Lung (tissue), 12 donors: Measurements from ENCODE around the gene STN1. TPM values are rescaled to one million over a fixed set of nuclear protein-coding genes. Genes with fewer than 3 reads are reported as not detected.

ENCODE experiments used
- ATAC-seq: fragments of 200-7000 bp; cut with Tn5 transposase; one replicate; pipeline ENCODE4 v1.9.1; 2020; ENCODE audit warnings: moderate number of reproducible peaks; ENCODE audit not compliant: insufficient read depth, low FRiP score
- DNase-seq, 3 donors: peaks; one replicate each; pipeline ENCODE4 v3.0.0-alpha.2; 2013 to 2017
- H3K27ac ChIP-seq, 2 donors: one replicate each; pipeline ENCODE4 v1.5.1; 2013; ENCODE audit warnings: mild to moderate bottlenecking in 2 of 2, moderate library complexity in 2 of 2, control low read depth in 1 of 2, inconsistent platforms in 1 of 2, low read depth in 1 of 2, low read length in 1 of 2
- H3K27me3 ChIP-seq, 3 donors: one replicate each; pipeline ENCODE4 v1.5.1; 2013; ENCODE audit warnings: low read length in 2 of 3; ENCODE audit not compliant: control insufficient read depth in 3 of 3, insufficient read depth in 3 of 3
- H3K36me3 ChIP-seq, 4 donors: one replicate each; pipeline ENCODE4 v1.5.1; 2013; ENCODE audit warnings: low read length in 4 of 4, mild to moderate bottlenecking in 1 of 4, moderate library complexity in 1 of 4; ENCODE audit not compliant: control insufficient read depth in 4 of 4, insufficient read depth in 4 of 4
- H3K4me1 ChIP-seq, 5 donors: one replicate each; pipeline ENCODE4 v1.5.1; 2013; ENCODE audit warnings: low read length in 5 of 5, mild to moderate bottlenecking in 2 of 5, moderate library complexity in 1 of 5; ENCODE audit not compliant: control insufficient read depth in 5 of 5, insufficient read depth in 5 of 5
- H3K4me3 ChIP-seq: one replicate; pipeline ENCODE4 v1.5.1; 2013; ENCODE audit warnings: mild to moderate bottlenecking, control low read depth, moderate library complexity
- H3K9ac ChIP-seq, 2 donors: one replicate each; pipeline ENCODE4 v1.5.1; 2013; ENCODE audit warnings: low read length in 2 of 2, control low read depth in 1 of 2; ENCODE audit not compliant: insufficient read depth in 1 of 2
- H3K9me3 ChIP-seq, 4 donors: one replicate each; pipeline ENCODE4 v1.5.1; 2013; ENCODE audit warnings: low read length in 3 of 4, mild to moderate bottlenecking in 1 of 4, moderate library complexity in 1 of 4; ENCODE audit not compliant: control insufficient read depth in 4 of 4, insufficient read depth in 3 of 4
- WGBS, 2 donors: extraction: QIAGEN DNeasy Blood & Tissue Kit; methylation state at CpG; one replicate each; pipeline ENCODE4 v1.1.7; 2013; 5-methylcytosine and 5-hydroxymethylcytosine counted together
- polyA plus RNA-seq, 2 donors: library from polyadenylated mRNA; stranded (reverse); fragments of 200-250 nt; gene quantifications; one replicate each; pipeline ENCODE4 v1.2.1, GENCODE V29; 2013
- total RNA-seq, 2 donors: library from RNA; depleted of rRNA in 1 of 2; stranded (reverse); fragments of >200 nt in 1 of 2; gene quantifications; one replicate each; pipeline ENCODE4 v1.2.1, GENCODE V29; 2014 to 2021
- TF ChIP-seq, protein P1 (sequence below): IDR thresholded peaks from 2 replicates; pipeline ENCODE4 v1.5.1; 2012; ENCODE audit warnings: mild to moderate bottlenecking; ENCODE audit errors: control extremely low read depth, extremely low read depth
- donor health status: control.
- donor health status: control.
- donor health status: Bipolar disorder and iron deficiency.
- donor health status: healthy.
- donor health status: DM: yes; HTN: yes; CAD: no.

STN1 gene
- total and polyA plus RNA-seq, 4 donors = 26.5 to 43.8 (median 39.1) TPM

DNA sequence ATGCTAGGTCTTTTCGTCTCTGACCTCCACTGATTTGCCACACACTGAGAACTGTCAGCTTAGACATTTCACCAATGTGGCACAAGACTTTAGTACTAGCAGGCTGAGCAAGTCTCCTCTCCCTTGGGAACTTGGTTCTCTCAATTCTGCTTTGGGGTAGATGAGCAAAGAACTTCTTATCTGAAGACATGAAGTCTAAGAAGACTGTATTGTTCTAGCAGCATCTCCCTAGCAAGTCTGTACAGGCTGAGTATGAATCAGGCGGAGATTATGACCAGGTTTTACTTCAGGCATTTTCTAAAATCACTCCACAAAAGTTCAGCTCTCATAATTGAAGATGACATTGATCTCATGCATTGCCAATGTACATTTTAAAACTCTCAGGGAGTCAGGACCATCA is 23.8 kb upstream of the STN1 start:
- TF ChIP-seq, protein P1, sequence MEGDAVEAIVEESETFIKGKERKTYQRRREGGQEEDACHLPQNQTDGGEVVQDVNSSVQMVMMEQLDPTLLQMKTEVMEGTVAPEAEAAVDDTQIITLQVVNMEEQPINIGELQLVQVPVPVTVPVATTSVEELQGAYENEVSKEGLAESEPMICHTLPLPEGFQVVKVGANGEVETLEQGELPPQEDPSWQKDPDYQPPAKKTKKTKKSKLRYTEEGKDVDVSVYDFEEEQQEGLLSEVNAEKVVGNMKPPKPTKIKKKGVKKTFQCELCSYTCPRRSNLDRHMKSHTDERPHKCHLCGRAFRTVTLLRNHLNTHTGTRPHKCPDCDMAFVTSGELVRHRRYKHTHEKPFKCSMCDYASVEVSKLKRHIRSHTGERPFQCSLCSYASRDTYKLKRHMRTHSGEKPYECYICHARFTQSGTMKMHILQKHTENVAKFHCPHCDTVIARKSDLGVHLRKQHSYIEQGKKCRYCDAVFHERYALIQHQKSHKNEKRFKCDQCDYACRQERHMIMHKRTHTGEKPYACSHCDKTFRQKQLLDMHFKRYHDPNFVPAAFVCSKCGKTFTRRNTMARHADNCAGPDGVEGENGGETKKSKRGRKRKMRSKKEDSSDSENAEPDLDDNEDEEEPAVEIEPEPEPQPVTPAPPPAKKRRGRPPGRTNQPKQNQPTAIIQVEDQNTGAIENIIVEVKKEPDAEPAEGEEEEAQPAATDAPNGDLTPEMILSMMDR = no peak
- Histone ChIP-seq H3K27ac (no peak overlapping the region), H3K9me3 (no peaks in the 10 kb centered on the region), H3K9ac (no peak overlapping the region), H3K36me3 (no peaks in the 10 kb centered on the region), H3K27me3 (no peaks in the 10 kb centered on the region), H3K4me1 (no peaks in the 10 kb centered on the region), H3K4me3 (no peak overlapping the region)
- ATAC-seq = no peak
- 71 to 73% methylated on average over 2 of the region's 2 CpGs for WGBS, 2 donors
- no peak for DNase-seq

DNA sequence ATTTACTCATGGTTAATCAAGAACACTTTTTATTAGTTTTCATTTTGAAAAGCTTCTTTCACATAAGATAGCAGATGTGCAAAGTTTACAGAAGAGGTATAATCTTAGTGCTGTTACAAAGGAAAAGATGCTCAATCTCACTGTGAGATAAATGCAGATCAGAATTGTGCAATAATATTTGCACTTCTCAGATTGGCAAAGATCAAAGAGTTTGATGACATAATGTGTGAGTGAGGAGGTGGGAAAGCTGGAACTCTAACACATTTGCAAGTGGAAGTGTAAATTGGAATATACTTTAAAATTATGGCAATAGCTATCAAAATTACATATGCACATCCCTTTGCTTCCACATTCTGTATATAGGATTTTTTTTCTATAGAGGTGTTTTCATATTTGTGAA is 21.5 kb upstream of the STN1 start:
- DNase-seq = no peak
- H3K27me3 ChIP-seq = no peaks in the 10 kb centered on the region
- no peak overlapping the region for H3K9ac ChIP-seq
- H3K27ac ChIP-seq = no peak overlapping the region
- H3K9me3 ChIP-seq = no peaks in the 10 kb centered on the region
- TF ChIP-seq, protein P1 = no peak
- H3K4me1 ChIP-seq = peaks cover 0 to 2% (median 0%) of the 10 kb centered on the region in 5 donors
- ATAC-seq = no peak
- no peaks in the 10 kb centered on the region for H3K36me3 ChIP-seq
- no peak overlapping the region for H3K4me3 ChIP-seq

DNA sequence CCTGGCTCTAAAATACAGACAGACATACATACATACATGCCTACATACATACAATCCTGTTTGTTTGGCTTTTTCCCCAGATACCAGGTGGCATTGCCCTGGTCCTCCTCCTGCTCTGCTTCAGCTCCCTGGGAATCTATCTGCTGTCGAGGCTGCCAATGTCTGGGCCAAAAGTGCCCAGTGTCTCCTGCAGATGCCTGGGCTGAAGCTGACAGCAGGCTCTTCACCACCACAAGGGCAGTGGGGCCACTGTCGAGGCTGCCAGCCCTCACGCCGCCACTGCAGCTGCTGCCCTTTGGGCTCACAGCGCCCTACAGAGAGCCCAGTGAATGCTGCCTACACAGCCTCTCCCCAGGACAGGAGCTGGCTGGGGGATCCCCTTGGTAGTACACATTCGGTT is 18.0 kb upstream of the STN1 start:
- WGBS, 2 donors = 84 to 89% methylated on average over 6 of the region's 6 CpGs

DNA sequence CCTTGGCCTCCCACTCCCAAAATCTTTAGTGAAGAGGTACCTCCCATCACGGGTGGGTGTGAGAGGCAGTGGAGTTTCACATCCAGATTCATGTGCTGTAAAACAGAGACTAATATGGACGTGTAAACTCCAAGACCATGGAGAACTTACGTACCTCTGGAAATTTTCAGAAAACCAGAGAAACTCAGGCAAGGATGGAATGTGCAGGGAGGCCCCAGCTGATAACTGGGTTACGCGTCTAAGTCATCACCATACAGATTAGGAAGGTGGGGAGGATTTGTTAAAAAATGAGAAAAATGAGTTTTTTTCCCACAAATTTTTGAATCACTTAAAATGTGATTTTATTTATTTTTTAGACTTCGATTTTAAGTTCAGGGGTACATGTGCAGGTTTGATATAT is 16.3 kb upstream of the STN1 start:
- Histone ChIP-seq H3K9me3 (no peaks in the 10 kb centered on the region), H3K36me3 (no peaks in the 10 kb centered on the region), H3K27me3 (no peaks in the 10 kb centered on the region), H3K27ac (no peak overlapping the region), H3K4me3 (no peak overlapping the region), H3K4me1 (peaks cover 0 to 26% (median 3%) of the 10 kb centered on the region in 5 donors), H3K9ac (no peak overlapping the region)
- TF ChIP-seq, protein P1 = no peak
- DNase-seq = no peak
- 87 to 93% methylated on average over 6 of the region's 6 CpGs for WGBS, 2 donors
- ATAC-seq = no peak

More for the DNA sequence above, 18.0 kb upstream of the STN1 start:
- Histone ChIP-seq H3K36me3 (no peaks in the 10 kb centered on the region), H3K27ac (no peak overlapping the region), H3K4me1 (peaks cover 0 to 20% (median 3%) of the 10 kb centered on the region in 5 donors), H3K27me3 (no peaks in the 10 kb centered on the region), H3K9me3 (no peaks in the 10 kb centered on the region), H3K9ac (no peak overlapping the region), H3K4me3 (no peak overlapping the region)
- DNase-seq (no peak), ATAC-seq (no peak)
- TF ChIP-seq, protein P1 = no peak
